Measurements from ENCODE around the gene SNAI1. TPM values are rescaled to one million over a fixed set of nuclear protein-coding genes. Genes with fewer than 3 reads are reported as not detected.

SNAI1 gene
- total and polyA plus RNA-seq, 2 donors (not counting 3 experiments of a cell fraction or from before 2014, with no cell fraction given): 10.8 to 13.4 TPM

- no peak for DNase-seq (ENCODE audit: low read depth, low spot score)
- no peak overlapping the region for H3K4me3 ChIP-seq (replicated peaks in 1 of 3; ENCODE audit: insufficient read depth in 1 of 3, low read depth in 1 of 3, low read length in 3 of 3)
- no peak overlapping the region for H3K4me2 ChIP-seq (ENCODE audit: insufficient read depth, low read length)
- ChIA-PET CTCF (interaction anchor here (0.5 to 1.7 kb wide), 5 partner anchors 8 to 237 kb away, joined by 3 to 7 read pairs (median 4); no protein-coding TSS in a partner anchor), POLR2A (no interaction called here)
- no peaks in the 10 kb centered on the region for H3K27me3 ChIP-seq (ENCODE audit: control insufficient read depth in 2 of 2, insufficient read depth in 2 of 2, low read length in 2 of 2)
- no peaks in the 10 kb centered on the region for H3K9me3 ChIP-seq (replicated peaks; ENCODE audit: control insufficient read depth, insufficient read depth, low read length)
- peaks cover 9 to 18% of the 10 kb centered on the region in 2 experiments for H3K36me3 ChIP-seq (ENCODE audit: control insufficient read depth in 2 of 2, extremely low read depth in 1 of 2, insufficient read depth in 2 of 2, low read length in 2 of 2)
- no peak overlapping the region for H2AFZ ChIP-seq (ENCODE audit: low read depth, low read length)
- intact Hi-C loops (cut with micrococcal nuclease): no loop called here
- peaks cover 15% of the 10 kb centered on the region for H3K4me1 ChIP-seq (ENCODE audit: control insufficient read depth, extremely low read depth, insufficient read depth, low read length)
- dilution Hi-C loops (cut with MboI; ENCODE audit: extremely low pct_ligation_motif_present, low sequenced_read_pairs): no loop called here
- H4K20me1 ChIP-seq (replicated peaks; ENCODE audit: control insufficient read depth, extremely low read depth, insufficient read depth, low read length): no peaks in the 10 kb centered on the region
- H3K27ac ChIP-seq (ENCODE audit: insufficient read depth, low read depth, low read length): no peak overlapping the region
- BruUV-seq (replicated peaks): no TSS peak
- no peak for TF ChIP-seq GATA2 (IDR thresholded peaks at IDR 0.05; ENCODE audit: insufficient read depth, insufficient read length, low read depth, low read length)
- no peak for TF ChIP-seq JUN (IDR thresholded peaks at IDR 0.05; ENCODE audit: borderline replicate concordance, insufficient read depth, insufficient read length, low read depth)
- no peak for TF ChIP-seq MYC (IDR thresholded peaks at IDR 0.05; ENCODE audit: low read depth, low read length)
- no peak for TF ChIP-seq MAX (IDR thresholded peaks at IDR 0.05; ENCODE audit: insufficient read depth, insufficient read length)
- no peak for TF ChIP-seq CTCF (IDR thresholded peaks at IDR 0.05; ENCODE audit: extremely low read depth in 1 of 2, insufficient read depth in 1 of 2, low read depth in 1 of 2, low read length in 2 of 2)
- TF ChIP-seq EZH2 (IDR thresholded peaks at IDR 0.05; ENCODE audit: borderline replicate concordance, low read depth, low read length, severe bottlenecking): no peak
- no peak for TF ChIP-seq FOS (IDR thresholded peaks at IDR 0.05; ENCODE audit: borderline replicate concordance, insufficient read depth, low read length)
- TF ChIP-seq POLR2AphosphoS5 (IDR thresholded peaks at IDR 0.05; ENCODE audit: insufficient read depth, low read depth, low read length): no peak
- TF ChIP-seq POLR2A (IDR thresholded peaks at IDR 0.05; ENCODE audit: low read depth, low read length): no peak
- peaks cover 54% of the 10 kb centered on the region for H3K79me2 ChIP-seq (ENCODE audit: control insufficient read depth, insufficient read depth, low read length)
- no peaks in the 10 kb centered on the region for H3K9me1 ChIP-seq (replicated peaks; ENCODE audit: control insufficient read depth, extremely low read depth, insufficient read depth, low read length)
- no peak for FAIRE-seq
- no peak overlapping the region for H3K9ac ChIP-seq (replicated peaks; ENCODE audit: extremely low read depth, insufficient read depth, low read length)
Observed at GRCh38 chr20:49942303-49942702, 40.5 kb upstream of the SNAI1 start.
